CD4-positive, alpha-beta T cell treated with Interleukin-10 for 1 hour (primary cell): Measurements from ENCODE around the gene ADAMTS17.

Source experiments
- DNase-seq: peaks from one replicate; pipeline ENCODE4 v3.0.0-alpha.2; 2020

The ADAMTS17 gene

DNA sequence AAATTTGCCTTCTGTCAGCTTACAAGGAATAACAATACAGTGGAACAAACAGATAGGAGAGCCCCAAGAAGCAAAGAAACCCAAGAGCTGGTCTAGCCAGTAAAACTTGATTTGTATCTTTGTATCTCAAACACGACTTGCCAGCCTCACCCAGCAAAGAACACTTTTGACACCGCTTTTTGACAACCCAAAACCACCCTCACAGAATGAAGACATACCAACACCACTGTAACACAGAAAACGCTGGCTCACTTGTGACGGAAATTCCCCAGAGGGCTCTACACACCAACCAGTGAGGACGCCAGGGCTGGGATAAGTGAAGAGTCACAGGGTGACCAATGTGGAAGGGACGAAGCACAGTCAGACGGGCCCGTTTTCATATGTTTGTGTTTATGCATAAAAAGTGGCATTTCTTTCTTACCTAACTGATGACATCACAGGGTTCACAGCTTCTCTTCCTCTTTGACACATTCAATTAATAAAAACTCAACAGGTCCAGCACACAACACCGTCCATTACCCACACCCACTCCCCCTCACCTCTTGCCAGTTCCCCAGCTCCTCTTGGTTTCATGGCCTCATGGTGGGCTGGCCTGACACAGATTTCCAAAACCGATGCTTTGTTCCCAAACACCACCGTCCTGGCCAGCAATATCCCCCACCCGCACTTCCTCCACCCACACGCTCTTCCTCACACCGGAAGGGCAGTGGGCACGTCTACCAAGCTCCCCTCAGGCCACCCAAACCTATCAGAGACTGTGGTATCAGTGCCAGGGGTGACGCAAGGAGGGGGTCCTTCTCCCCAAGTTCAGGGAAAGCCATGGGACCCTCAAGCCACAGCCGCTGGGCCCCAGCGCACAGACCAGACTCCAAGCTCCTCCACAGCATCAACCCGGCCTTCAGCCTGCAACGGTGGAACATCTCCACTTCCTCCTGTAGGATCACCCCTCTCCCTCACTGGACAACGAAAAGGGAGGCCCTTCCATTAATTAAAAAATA, 94.2 kb downstream of the ADAMTS17 start:
- DNase-seq = no peak

DNA sequence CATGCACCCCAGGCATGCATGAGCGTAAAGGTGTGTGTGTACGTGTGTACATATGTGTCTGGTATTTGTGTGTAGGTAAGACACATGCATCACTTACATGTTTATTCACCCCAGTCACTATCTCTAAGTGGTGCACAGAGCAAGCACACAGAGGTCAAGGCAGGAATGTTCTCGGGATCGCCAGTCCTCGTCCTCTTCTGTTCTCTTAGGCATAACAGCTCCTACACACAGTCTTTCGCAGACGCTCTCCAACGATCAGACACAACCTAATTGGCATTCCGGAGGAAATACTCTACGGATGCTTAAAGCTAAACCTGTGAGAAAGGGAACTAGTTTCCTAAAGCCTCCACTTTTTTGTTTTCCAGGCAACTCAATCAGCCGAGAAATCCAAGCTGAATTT, 95.9 kb downstream of the ADAMTS17 start:
- DNase-seq = no peak

DNA sequence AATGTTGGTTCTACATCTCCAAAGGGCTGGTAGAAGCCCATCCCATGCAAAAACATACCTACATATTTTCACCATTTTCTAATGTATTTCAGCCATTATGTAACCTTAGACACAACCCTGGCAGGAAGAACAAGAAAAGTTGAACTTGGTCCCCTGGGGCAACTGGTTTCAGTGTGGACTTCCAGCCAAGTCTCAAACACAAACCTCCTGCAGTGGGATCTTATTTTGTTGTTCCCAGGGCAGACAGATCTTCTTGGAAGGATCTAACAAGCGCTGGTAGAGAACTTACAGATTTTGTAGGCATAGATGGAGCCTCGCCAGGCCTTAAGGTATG, 96.3 kb downstream of the ADAMTS17 start:
- no peak for DNase-seq

DNA sequence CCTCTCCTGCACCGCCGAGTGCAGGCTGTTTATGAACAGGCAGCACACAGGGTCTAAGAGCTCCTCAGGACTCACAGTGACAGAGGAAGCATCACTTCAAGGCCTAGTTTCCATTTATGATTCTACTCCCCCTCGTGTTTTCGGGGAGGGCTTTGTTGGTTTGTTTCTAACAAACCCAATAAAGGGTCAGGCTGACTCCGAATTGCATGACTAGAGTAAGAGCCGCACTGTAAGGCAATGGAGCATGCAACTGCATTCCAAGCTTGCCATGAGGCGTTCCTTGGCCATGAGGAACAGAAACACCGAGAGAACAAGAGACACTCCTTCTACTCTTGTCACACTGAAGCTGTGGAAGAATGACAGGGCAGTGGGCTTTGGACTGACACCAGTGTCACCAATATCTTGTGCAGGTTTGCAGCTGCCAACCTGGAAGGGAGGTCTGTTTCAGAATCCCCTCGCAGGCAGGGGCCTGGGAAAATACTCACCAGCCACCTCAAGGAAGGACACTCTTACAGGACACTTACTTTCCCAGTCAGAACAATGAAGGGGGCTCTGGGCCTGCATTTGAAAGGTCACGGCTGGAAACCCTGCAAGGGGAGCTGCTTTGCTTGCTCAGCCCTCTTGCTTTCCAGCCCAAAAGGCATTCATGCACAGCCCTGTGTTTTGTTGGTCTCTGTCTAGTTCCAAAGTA, 96.8 kb downstream of the ADAMTS17 start:
- no peak for DNase-seq

DNA sequence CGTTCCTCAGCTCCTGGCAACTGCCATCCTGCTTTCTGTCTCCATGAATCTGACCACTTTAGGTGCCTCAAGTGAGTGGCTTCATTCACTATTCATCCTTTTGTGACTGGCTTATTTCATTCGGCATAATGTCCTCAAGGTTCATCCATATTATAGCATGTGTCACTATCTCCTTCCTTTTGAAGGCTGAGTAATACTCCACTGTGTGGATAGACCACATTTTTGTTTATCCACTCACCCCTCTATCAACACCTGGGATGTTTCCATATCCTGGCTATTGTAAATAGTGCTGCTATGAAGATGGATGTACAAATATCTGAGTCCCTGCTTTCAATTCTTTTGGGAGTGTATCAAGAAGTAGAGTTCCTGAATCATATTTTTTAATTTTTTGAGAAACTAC, 98.8 kb downstream of the ADAMTS17 start:
- DNase-seq = no peak

DNA sequence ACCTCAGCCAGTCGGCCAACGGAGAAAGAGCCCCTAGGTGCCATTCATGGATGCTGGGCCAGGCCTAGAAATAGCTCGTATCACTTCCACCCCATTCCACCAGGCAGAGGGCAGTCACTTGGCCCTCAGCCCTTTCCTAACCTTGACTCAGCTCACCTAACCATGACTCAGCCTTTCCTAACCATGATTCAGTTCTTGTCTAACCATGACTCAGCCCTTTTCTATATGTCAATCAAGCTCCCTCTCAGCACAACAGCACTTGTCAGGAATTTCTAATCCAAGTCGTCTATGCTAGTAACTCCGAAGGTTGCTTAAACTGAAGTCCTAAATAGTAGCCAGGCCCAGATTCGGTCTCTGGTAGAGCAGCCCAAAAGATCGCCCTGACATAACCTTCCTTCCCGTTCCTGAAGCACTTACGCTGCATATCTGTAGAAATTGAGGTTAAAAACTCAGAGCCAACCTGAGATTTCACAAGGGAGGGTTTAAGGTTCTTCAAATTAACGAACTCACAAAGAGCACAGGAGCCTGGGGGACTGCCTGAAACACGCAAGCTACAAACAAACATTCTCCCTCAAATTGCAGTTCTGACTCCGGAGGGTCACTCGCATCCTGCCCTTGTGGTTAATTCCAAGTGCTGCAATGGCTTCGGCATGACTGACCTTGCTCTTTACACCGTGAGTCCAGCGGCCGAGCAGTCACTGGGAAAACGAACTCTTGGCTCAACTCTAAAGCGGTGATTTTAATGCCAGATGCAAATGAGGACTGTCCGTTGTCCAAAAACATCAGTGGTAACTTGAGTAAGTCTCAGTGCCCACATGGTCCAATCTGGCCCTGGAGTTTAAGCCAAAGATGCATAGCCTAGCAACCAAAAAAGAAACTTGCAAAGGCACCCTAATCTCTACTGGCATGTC, 99.9 kb downstream of the ADAMTS17 start:
- no peak for DNase-seq

DNA sequence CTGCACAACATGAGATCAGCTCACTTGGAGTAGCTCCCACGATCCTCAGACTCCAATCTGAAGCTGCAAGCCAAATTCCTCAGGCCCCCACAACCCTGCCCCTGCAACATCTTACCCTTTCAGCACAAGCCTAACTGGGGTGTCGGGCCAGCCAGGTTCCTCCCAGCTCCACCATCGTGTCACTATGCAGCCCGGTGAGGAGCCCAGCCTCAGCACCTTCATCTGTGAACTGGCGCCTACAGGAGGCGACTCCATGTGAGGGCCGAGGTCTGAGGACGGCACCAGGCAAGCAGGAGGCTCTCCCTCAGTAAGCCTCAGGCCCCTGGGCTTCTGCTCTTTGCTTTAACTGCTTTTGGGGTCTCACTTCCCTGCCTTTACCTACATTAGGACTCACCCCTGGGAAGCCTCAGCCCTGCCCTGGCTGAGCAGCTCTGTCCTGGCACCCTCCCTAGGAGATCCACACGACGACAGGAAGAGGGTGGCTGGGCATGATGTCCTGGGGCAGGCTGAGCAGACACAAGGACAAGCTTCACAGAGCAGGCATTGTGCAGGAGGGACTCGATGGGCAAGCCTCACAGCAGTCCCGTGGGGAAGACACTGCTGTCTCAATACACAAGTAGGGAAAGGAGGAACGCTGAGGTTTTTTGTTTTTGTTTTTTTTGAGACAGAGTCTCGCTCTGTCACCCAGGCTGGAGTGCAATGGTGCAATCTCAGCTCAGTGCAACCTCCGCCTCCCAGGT, 104.6 kb downstream of the ADAMTS17 start:
- DNase-seq = no peak

DNA sequence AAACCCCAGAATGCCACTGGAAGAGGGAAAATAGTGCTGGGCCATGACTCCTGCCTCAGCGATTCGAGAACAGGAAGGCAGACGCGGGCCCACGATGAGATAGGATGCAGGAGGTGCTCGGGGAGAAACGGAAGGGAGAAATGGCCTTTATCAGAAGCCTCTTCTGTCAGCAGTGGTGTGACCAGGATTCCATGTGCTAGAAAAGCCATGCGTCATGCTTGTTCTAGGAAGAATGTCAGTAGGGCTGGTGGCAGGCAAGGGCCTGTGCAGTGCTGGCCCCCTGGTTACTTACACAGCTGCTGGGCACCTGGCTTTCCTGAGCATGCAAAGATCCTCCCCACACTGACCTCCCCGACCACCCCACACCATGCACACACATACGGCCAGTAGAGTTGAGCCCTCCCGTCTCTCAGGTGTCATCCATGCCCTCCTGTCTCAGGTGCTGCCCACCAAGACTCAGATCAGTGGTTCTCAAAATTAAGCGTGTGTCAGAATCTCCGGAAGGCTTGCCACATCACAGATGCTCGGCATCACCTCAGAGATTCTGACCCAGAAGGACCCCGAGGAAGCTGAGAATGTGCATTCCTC, 106.7 kb downstream of the ADAMTS17 start:
- DNase-seq = no peak

DNA sequence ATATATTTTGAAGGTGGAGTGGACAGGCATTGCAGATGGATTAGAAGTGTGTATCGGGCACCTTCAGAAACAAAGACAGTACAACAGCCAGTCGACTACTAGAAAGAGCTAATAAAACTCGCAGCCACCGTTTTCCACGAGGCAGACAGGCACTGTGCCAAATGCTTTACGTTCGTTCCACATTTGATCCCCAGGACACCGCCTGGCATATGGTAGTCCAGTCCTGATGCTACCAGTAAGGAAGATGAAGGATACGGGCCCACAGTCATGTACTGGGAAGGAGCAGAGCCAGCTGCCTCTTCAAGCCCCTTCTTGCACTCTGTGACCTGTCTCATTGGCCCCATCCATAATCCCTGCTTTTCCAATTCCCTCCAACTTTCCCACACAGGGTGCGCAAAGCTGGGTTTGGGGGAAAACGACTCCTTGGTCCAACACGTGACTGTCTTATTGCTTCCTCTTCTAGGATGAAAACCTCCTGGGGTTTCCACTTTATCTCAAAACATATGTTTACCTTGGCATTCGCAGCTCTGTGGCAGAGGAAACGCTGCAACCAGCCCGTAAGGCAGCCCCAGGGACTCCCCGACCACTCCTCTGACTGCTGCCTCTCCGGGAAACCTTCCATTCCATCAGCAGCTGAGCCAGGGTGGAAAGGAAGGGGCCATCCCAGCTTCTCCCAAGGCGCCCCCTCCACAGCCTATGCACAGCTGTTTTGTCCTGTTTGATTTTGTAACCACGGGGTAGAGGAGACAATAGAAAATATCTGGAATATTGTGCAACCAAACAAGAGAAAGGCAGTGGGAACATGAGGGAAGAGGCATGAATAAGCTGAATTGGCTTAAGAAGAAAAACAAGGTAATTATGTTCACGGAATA, 107.4 kb downstream of the ADAMTS17 start:
- DNase-seq = no peak

DNA sequence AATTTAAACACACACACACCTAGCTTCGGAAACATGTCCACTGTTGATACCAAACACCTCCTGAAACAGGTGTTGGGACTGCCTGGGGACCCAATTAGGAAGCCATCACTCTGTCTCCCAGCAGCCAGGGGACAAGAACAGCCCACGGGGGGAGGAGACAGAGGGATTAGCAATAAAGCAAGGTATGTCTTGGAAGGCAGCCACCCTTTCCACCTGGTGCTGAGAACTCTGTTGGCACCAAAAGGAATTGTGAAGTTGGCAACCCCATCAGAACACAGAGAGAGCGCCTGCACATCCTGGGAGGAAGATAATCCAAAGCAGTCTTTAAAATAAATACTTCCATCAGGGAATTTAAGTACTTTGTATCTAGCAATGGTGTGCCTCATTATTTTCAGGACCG, 111.0 kb downstream of the ADAMTS17 start:
- no peak for DNase-seq

DNA sequence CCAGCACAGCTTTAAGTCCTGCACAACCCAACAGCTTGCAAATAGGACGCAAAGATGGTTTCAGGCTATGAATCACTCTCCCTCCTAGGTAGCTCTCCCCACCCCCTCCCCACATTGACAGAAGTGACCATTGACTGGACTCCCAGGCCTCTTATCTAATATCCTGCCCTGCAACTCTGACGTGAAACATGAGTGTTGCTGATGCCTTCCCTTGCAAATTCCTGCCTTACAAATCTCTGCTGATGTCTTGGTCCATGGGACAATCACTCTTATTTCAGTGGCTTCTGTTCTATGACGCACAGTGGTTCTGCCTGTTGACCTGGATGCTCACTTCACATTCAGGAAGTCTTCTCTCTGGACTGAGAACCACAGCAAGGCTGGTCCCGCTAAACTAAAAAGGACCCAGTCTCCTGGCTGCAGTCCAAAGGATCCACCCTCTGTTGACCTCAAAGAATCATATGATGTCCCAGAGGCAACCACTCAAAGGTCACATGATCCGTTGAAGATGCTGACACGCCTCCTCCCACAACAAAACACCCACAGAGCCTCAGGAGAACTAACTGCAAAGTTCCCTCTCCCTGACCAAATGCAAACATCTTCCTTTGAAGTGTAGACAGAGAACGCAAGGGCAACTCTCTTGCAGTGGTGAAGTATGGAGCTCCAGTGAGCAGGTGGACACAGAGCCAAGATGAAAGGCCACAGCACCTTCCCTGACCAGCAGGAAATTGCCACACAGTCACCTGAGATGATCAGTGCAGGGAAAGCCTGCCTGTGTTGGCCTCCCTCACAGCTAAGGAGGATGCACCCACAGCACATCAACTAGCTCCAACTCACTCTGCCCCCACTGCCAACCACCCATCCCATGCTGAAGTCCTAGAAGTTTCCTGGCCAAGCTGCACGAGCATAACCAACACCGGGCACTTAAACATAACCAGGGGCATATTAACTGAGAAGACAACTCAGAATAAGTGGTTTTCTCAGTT, 112.3 kb downstream of the ADAMTS17 start:
- no peak for DNase-seq

DNA sequence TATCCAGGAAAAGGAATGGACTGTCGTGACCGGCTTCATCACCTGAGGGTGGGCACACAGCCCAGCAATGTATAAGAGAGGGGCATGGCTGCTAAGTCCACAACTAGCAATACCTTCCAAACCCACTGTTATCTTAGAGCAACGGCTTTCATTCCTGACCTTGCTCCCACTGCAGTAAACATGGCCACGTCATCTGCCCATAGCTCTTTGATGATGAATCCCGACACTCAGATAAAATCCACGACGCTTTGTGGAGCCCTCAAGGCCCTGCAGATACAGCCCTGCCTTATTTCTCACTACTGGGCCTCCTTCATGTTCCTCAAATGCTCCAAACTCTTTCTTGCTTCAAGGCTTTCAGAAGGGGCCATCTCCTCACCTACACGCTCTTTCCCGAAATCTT, 114.0 kb downstream of the ADAMTS17 start:
- DNase-seq = no peak

DNA sequence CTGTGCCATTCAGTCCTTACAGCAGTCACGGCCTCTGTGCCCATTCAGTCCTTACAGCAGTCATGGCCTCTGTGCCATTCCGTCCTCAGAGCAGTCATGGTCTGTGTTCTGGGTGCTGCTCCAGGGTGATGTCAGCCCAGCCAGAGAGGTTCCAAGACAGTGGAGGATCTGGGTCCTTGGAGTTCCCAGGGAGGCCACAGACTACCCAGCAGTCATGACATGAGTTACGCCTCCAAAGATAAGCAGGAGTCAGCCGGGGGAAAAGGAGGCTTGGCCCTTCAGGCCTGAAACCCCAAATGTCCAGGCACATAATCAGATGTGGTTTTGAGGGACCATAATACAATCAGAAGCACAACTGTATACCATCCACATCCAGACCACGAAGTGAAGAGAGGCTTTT, 115.7 kb downstream of the ADAMTS17 start:
- DNase-seq = no peak

DNA sequence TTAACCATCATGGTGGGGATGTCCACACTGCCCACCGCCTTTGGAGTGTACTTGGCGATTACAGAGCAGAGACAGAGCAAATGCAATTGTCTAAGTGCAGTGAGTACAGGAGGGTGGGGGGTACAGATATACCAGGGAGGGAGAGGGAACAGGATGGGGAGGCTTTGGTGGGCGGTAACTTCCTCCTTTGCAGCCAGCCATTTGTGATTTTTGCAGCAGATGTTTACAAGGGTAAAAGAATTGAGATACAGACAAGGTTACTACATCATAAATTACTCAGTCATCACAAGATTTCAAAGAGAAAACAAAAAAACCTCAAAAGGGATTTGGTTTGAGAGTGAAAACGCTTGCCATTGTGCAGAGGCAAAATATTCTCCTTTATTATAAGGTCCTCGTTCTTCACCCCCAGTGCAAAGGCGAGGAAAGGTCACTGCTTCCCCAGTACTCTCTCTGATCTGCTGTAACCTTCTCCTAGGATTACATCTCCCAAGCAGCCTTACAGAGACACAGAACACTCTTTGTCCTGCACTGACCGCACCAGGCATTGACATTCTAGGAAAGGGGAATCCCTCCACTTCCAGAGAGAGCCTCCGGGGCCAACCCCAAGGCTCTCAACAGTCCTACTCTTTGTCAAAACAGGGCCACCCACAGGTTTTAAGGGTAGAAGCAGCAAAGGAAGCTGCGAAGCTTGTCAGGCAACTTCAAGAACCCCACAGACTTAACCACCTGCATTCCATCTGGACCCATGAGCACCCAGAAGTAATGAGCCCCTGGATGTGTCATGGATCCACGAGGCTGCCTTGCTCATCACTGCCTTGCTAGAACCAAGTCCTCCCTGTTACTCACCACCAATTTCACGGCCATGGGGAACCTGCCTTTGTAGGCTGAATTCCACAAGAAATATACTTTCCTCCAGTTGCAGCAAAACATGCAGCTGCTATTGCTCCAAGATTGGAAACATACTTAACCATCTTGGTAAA, 117.3 kb downstream of the ADAMTS17 start:
- no peak for DNase-seq

DNA sequence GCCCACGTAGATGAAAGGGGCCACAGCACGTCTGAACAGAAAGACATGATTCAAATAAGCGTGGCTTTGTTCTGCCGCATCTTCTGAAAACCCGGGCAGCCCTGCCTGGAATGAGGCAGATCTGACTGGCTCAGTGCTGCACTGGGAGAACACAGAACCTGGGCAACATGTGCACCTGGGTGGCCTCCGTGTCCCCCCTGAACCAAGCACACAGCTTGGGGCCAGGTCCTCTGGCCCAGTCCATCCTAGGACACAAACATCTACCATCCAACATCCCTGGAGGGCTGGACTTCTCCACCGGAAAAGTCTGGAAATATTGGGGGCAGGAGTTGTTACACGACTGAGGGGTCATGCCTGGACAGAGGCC, 119.4 kb downstream of the ADAMTS17 start:
- no peak for DNase-seq

DNA sequence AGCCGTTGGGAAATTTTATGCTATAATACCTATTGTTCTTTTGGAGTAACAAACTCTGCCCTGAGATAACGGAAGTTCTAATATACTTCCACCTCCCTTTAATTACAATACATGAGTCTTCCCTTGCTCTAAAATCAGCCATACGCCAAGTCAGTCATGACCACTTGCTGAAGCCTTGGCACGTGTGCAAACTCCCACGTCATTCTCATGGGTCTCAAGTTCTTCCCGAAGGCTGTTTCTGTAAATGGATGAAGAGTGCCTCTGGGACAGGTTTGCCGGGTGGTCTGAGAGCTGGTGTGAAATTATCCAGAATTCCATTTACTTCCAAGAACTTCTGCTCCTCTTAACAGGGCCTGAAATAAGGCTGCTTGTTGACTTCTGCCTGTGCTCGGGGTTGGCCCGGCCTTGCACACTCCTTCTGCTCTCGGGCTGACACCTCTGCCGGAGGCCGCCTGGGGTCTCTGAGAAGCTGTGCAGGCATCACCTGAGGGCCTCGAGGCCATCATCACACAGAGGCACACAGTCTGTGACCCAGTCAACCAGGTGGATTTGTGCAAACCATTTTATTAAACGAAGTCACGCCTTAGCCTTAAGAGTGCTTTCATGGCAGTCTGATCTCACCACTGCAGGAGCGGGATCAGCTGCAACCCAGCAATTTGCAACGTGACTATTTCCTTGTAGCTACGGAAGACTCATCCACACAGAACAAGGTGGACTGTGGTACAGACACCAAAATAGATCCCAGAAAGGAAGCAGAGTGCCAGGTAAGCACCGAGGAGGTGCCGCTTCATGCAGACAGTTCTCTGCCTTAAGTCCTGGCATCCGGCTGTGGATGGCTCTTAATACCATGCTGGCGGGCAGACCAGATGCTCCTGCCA, 120.1 kb downstream of the ADAMTS17 start:
- no peak for DNase-seq

DNA sequence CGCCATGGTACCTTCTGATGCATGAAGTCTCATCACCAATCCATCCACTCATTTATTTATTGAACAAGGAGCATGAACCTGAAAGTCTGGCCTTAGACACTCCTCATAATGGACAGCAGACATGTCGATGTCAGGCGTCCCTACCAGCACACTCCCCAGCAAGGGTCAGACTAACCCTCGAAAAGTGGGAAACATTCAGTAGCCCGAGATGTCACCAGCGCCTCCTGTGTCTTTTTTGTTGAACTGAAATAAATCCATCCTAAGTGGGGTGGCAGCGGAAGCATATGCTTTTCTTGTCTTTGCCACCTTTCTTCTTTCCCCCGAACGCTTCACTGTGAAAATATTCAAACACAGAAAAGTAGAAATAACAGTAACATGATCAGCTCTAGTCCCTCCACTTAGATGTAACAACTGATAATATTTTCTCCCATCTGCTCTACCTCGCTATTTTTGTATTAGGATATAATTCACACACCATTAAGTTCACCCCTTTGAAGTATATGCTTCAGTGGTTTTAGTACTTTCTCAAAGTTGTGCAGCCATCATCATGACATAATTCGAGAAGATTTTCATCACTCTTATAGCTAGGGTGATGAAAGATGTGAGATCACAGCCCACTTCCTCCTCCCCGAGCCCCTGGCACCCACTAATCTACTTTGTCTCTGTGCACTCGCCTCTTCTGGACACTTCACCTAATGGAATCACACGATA, 121.6 kb downstream of the ADAMTS17 start:
- no peak for DNase-seq
